MM.1S (cell line): ENCODE data around the gene SEMA4C.

ENCODE experiments used
- DNase-seq: peaks from one replicate; pipeline ENCODE4 v3.0.0-alpha.2; 2015
- H2AFZ ChIP-seq: fragments of 300-600 bp; sonication (generic); 2 replicates; pipeline ENCODE4 v1.6.0; 2016; ENCODE audit warnings: antibody characterized with exemption, low read length
- H3F3A ChIP-seq: fragments of 300-600 bp; sonication (generic); 2 replicates; pipeline ENCODE4 v1.6.1; 2016; ENCODE audit warnings: mild to moderate bottlenecking, antibody characterized with exemption, low read length, moderate library complexity, mixed read lengths; ENCODE audit not compliant: insufficient read depth
- H3K27ac ChIP-seq: fragments of 300-600 bp; sonication (generic); 2 replicates; pipeline ENCODE4 v1.5.1; 2016; ENCODE audit warnings: mild to moderate bottlenecking, low read length
- H3K27me3 ChIP-seq: fragments of 300-600 bp; sonication (generic); replicated peaks from 2 replicates; pipeline ENCODE4 v1.6.0; 2016; ENCODE audit warnings: low read length; ENCODE audit not compliant: insufficient read depth
- H3K36me3 ChIP-seq: fragments of 300-600 bp; sonication (generic); replicated peaks from 2 replicates; pipeline ENCODE4 v1.6.1; 2016; ENCODE audit warnings: mild to moderate bottlenecking, low read length, mixed read lengths; ENCODE audit not compliant: insufficient read depth
- H3K4me1 ChIP-seq: fragments of 300-600 bp; sonication (generic); 2 replicates; pipeline ENCODE4 v1.6.1; 2016; ENCODE audit warnings: low read length, mixed read lengths
- H3K4me2 ChIP-seq: fragments of 300-600 bp; sonication (generic); 2 replicates; pipeline ENCODE4 v1.6.0; 2016; ENCODE audit warnings: low read depth, low read length
- H3K4me3 ChIP-seq: fragments of 300-600 bp; sonication (generic); 2 replicates; pipeline ENCODE4 v1.5.1; 2016; ENCODE audit warnings: low read length, mixed read lengths
- H3K79me2 ChIP-seq: fragments of 300-600 bp; sonication (generic); 2 replicates; pipeline ENCODE4 v1.6.1; 2016; ENCODE audit warnings: mixed run types, low read length, mixed read lengths
- H3K9ac ChIP-seq: fragments of 300-600 bp; sonication (generic); 2 replicates; pipeline ENCODE4 v1.6.1; 2016; ENCODE audit warnings: low read length, mixed read lengths
- H3K9me2 ChIP-seq: fragments of 300-600 bp; sonication (generic); replicated peaks from 2 replicates; pipeline ENCODE4 v1.6.1; 2016; ENCODE audit warnings: mild to moderate bottlenecking, low read length, mixed read lengths; ENCODE audit not compliant: insufficient read depth
- H3K9me3 ChIP-seq: fragments of 300-600 bp; sonication (generic); replicated peaks from 2 replicates; pipeline ENCODE4 v1.6.1; 2016; ENCODE audit warnings: mild to moderate bottlenecking, low read length, mixed read lengths; ENCODE audit not compliant: insufficient read depth
- H4K20me1 ChIP-seq: fragments of 300-600 bp; sonication (generic); 2 replicates; pipeline ENCODE4 v1.6.1; 2016; ENCODE audit warnings: mild to moderate bottlenecking, low read length, moderate library complexity, mixed read lengths; ENCODE audit not compliant: insufficient read depth
- CTCF ChIP-seq: fragments of 300-600 bp; sonication (generic); IDR thresholded peaks from 2 replicates; pipeline ENCODE4 v1.5.1; 2016; ENCODE audit warnings: antibody characterized with exemption, low read length, mixed read lengths
- EZH2 ChIP-seq: fragments of 300-600 bp; sonication (generic); optimal IDR thresholded peaks from 2 replicates; pipeline ENCODE3; 2017; ENCODE audit warnings: low read depth, mild to moderate bottlenecking, antibody characterized with exemption, low read length, mixed read lengths
- EZH2phosphoT487 ChIP-seq: fragments of 300-600 bp; sonication (generic); IDR thresholded peaks from 2 replicates; pipeline ENCODE4 v1.6.1; 2018; ENCODE audit warnings: antibody characterized with exemption, low read length

Gene SEMA4C

GRCh38 chr2:96874198-96874831 is 4.4 kb upstream of the SEMA4C start:
- peaks cover 25% of the 10 kb centered on the region for H3K27me3 ChIP-seq
- H3K79me2 ChIP-seq = no peaks in the 10 kb centered on the region
- H3F3A ChIP-seq = no peaks in the 10 kb centered on the region; the same call in 1 of the 2 replicates
- H3K4me3 ChIP-seq = no peak overlapping the region
- H3K27ac ChIP-seq = no peak overlapping the region
- no peak for DNase-seq
- no peaks in the 10 kb centered on the region for H4K20me1 ChIP-seq
- H3K4me1 ChIP-seq = no peaks in the 10 kb centered on the region
- H3K9me2 ChIP-seq = no peaks in the 10 kb centered on the region
- no peak overlapping the region for H3K9ac ChIP-seq
- no peak overlapping the region for H2AFZ ChIP-seq
- no peaks in the 10 kb centered on the region for H3K9me3 ChIP-seq
- H3K4me2 ChIP-seq = no peak overlapping the region
- TF ChIP-seq EZH2 (no peak), CTCF (no peak), EZH2phosphoT487 (no peak)
- H3K36me3 ChIP-seq = no peaks in the 10 kb centered on the region

GRCh38 chr2:96873651-96874096 is 3.8 kb upstream of the SEMA4C start:
- Histone ChIP-seq H3K9ac (no peak overlapping the region), H3K4me2 (no peak overlapping the region), H3F3A (no peaks in the 10 kb centered on the region; the same call in 1 of the 2 replicates), H3K27ac (no peak overlapping the region), H3K9me2 (no peaks in the 10 kb centered on the region), H2AFZ (no peak overlapping the region), H3K79me2 (no peaks in the 10 kb centered on the region), H4K20me1 (no peaks in the 10 kb centered on the region), H3K9me3 (no peaks in the 10 kb centered on the region), H3K27me3 (peaks cover 18% of the 10 kb centered on the region), H3K4me1 (no peaks in the 10 kb centered on the region), H3K36me3 (no peaks in the 10 kb centered on the region), H3K4me3 (no peak overlapping the region)
- TF ChIP-seq CTCF (no peak), EZH2phosphoT487 (no peak), EZH2 (no peak)
- DNase-seq = no peak

GRCh38 chr2:96872591-96873349 is 2.9 kb upstream of the SEMA4C start:
- Histone ChIP-seq H3K9me2 (no peaks in the 10 kb centered on the region), H3K9ac (no peak overlapping the region), H3K36me3 (no peaks in the 10 kb centered on the region), H2AFZ (no peak overlapping the region), H3K79me2 (no peaks in the 10 kb centered on the region), H3K9me3 (no peaks in the 10 kb centered on the region), H3K4me3 (no peak overlapping the region), H3F3A (no peaks in the 10 kb centered on the region; the same call in 1 of the 2 replicates), H3K4me2 (no peak overlapping the region), H3K4me1 (no peaks in the 10 kb centered on the region), H4K20me1 (no peaks in the 10 kb centered on the region), H3K27me3 (peaks cover 12% of the 10 kb centered on the region), H3K27ac (no peak overlapping the region)
- no peak for DNase-seq
- TF ChIP-seq CTCF (no peak), EZH2 (no peak), EZH2phosphoT487 (no peak)
